PFSK-1 (cell line): ENCODE measurements around the gene ADAM8.

ENCODE experiments used
- FOXP2 ChIP-seq: optimal IDR thresholded peaks from 2 replicates; pipeline ENCODE3; 2011; ENCODE audit warnings: borderline replicate concordance, control low read depth, inconsistent platforms; ENCODE audit not compliant: insufficient read depth; ENCODE audit errors: extremely low read length, extremely low read depth
- POLR2AphosphoS5 ChIP-seq: IDR thresholded peaks from 2 replicates; pipeline ENCODE4 v1.6.1; 2012; ENCODE audit warnings: low read depth, mild to moderate bottlenecking, control low read depth, low read length, moderate library complexity
- SIN3A ChIP-seq: IDR thresholded peaks from 2 replicates; pipeline ENCODE4 v1.6.1; 2012; ENCODE audit warnings: mild to moderate bottlenecking, low read length, moderate library complexity, borderline replicate concordance; ENCODE audit not compliant: insufficient read depth
- TAF1 ChIP-seq: IDR thresholded peaks from 2 replicates; pipeline ENCODE4 v1.6.1; 2012; ENCODE audit warnings: low read length, control low read depth, borderline replicate concordance; ENCODE audit not compliant: insufficient read depth
- TF ChIP-seq, protein P1 (sequence below), 2 experiments: IDR thresholded peaks; 2 replicates each; pipeline versions ENCODE4 v1.6.1 to v1.8.0; 2011 to 2012; ENCODE audit warnings: low read depth in 2 of 2, low read length in 2 of 2, control low read depth in 1 of 2, inconsistent platforms in 1 of 2, mild to moderate bottlenecking in 1 of 2, moderate library complexity in 1 of 2; ENCODE audit not compliant: insufficient read depth in 1 of 2

The ADAM8 gene

DNA sequence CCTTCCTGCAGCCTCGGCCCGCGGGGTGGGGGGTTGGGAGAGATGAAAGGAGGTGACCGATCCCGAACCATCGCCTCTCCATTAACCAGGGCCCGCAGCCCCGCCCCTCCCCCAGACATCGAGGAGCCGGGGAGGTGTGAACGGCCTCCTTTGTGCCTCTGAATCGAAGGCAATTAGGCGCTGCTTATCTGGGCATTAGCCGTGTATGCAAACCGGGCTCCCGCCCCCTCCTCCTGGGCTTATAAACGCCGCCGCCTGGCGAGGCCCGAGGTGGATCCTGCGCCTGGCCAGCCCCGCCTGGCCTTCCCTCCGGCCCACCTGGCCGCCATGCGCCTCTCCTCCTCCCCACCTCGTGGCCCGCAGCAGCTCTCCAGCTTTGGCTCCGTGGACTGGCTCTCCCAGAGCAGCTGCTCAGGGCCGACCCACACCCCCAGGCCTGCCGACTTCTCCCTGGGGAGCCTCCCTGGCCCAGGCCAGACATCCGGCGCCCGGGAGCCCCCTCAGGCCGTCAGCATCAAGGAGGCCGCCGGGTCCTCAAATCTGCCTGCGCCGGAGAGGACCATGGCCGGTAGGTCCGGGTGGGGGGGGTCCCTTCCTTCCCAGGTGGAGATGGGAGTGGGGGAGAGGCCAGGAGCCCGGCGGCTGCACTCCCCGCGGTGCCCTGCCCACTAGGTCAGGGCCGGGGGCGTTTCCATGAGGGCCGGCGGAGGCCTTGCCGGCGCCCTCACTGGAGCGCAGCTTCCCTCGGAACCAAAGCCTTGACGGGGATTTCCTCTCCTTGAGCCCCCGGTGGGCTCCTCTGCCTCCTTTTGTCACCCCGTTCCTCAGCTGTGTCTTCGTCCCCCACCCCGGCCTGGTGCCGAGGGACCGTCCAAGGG, 38.8 kb downstream of the ADAM8 start, which contains the start of gene VENTX:
TSS of gene VENTX (plus strand) at position 268 of the 878 bp plus-strand sequence. CDS start at position 328, 60 bp downstream.
- no peak for TF ChIP-seq SIN3A
- no peak for TF ChIP-seq TAF1
- TF ChIP-seq FOXP2 = no peak
- no peak for TF ChIP-seq POLR2AphosphoS5
- TF ChIP-seq, protein P1, sequence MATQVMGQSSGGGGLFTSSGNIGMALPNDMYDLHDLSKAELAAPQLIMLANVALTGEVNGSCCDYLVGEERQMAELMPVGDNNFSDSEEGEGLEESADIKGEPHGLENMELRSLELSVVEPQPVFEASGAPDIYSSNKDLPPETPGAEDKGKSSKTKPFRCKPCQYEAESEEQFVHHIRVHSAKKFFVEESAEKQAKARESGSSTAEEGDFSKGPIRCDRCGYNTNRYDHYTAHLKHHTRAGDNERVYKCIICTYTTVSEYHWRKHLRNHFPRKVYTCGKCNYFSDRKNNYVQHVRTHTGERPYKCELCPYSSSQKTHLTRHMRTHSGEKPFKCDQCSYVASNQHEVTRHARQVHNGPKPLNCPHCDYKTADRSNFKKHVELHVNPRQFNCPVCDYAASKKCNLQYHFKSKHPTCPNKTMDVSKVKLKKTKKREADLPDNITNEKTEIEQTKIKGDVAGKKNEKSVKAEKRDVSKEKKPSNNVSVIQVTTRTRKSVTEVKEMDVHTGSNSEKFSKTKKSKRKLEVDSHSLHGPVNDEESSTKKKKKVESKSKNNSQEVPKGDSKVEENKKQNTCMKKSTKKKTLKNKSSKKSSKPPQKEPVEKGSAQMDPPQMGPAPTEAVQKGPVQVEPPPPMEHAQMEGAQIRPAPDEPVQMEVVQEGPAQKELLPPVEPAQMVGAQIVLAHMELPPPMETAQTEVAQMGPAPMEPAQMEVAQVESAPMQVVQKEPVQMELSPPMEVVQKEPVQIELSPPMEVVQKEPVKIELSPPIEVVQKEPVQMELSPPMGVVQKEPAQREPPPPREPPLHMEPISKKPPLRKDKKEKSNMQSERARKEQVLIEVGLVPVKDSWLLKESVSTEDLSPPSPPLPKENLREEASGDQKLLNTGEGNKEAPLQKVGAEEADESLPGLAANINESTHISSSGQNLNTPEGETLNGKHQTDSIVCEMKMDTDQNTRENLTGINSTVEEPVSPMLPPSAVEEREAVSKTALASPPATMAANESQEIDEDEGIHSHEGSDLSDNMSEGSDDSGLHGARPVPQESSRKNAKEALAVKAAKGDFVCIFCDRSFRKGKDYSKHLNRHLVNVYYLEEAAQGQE (IDR thresholded peaks at IDR 0.05; ENCODE audit: insufficient read depth in 1 of 2, low read depth in 2 of 2, low read length in 2 of 2) = no peak

DNA sequence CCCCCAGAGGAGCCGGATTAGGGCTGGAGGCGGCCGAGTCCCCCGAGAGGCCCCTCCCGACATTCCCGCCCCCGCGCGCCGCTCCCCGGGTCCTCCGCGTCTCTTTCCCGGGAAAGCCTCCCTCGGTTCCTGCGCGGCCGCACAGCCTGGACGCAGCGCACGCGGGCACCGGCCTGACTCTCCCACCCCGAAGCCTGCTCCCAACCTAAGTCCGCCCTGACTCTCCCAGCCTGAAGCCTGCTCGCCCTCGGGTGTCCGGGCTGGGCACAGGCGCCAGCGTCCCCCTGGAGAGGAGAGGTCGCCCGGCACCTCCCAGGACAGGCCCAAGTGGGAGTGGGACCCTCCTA, 39.5 kb downstream of the ADAM8 start:
- TF ChIP-seq SIN3A = no peak
- no peak for TF ChIP-seq TAF1
- TF ChIP-seq, protein P1 (IDR thresholded peaks at IDR 0.05; ENCODE audit: insufficient read depth in 1 of 2, low read depth in 2 of 2, low read length in 2 of 2) = no peak
- no peak for TF ChIP-seq FOXP2
- TF ChIP-seq POLR2AphosphoS5 = no peak

DNA sequence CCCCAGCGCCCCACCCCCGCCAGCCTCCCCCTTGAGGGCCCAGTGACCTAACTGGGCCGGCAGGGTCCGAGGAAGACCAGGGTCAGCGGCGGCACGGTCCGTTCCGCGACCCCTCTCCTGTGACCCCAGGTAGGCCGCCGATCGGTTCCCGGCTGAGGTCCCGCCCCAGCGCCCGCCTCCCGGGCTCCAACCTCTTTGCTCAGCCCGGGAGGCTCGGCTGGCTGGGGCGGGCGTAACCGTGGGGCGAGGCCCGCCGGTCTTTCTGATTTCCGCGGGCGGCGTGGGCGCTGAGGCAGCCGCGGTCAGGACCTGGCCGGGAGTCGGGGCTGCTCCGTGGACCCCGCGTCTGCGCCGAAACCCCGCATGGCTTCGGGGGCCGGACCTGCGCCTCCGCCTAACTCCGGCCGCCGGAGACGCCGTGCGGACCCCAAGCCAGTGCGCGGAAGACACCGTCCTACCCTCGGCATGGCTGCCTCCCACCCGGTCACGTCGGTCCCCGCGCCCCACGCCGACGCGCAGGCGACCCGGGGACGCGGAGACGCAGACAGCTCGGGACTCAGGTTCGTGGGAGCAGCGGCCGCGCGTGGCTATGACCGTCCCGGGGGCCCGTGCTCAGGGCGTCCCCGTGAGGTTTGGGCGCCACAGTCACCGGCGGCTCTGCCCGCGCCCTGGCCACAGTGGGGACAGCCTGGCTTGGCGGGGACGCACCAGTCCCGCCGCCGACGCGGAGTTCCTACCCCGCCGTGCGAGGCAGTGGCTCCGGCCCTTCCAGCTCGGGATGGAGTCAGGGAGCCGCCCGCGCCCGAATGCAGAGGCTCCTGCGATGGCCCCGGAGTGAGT, 40.0 kb downstream of the ADAM8 start:
- TF ChIP-seq FOXP2 = no peak
- TF ChIP-seq, protein P1 (IDR thresholded peaks at IDR 0.05; ENCODE audit: insufficient read depth in 1 of 2, low read depth in 2 of 2, low read length in 2 of 2) = no peak
- no peak for TF ChIP-seq SIN3A
- TF ChIP-seq TAF1 = no peak

DNA sequence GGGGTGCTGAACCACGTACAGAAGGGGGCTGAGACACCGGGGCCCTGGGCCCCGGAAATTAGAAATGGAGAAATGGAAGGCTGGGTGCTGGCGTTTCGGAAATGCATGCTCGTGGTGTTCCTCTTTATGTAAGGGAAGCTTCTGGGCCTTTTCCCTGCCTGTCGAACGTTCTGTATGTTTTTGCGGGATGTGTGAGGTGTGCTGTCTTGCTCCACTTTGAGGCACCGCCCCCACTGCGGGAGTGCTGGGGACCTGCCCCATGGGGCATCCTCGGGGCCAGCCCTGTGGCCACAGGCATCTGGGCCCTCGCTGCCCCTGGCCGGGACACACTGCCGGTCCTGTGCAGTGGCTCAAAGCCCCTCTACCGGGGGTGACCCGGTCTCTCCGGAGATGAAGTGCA, 40.7 kb downstream of the ADAM8 start:
- TF ChIP-seq, protein P1 (IDR thresholded peaks at IDR 0.05; ENCODE audit: insufficient read depth in 1 of 2, low read depth in 2 of 2, low read length in 2 of 2) = no peak
- TF ChIP-seq FOXP2 = no peak
- no peak for TF ChIP-seq SIN3A
- no peak for TF ChIP-seq POLR2AphosphoS5
- TF ChIP-seq TAF1 = no peak
